Panc1 (cell line): ENCODE results near the gene KBTBD3. TPM values are rescaled to one million over a fixed set of nuclear protein-coding genes. Genes with fewer than 3 reads are reported as not detected.

Source experiments
- ATAC-seq: fragments of 200-7000 bp; cut with Tn5 transposase; 2 replicates; pipeline ENCODE4 v1.9.1; 2020; ENCODE audit warnings: mild to moderate bottlenecking, moderate library complexity
- BruUV-seq: library from RNA; stranded (reverse); fragments of 400-500 nt; replicated peaks from 2 replicates; lab custom pipeline; 2021; lab: Mats Ljungman, UMichigan
- CTCF ChIA-PET: fragments of 300-600 bp; sonication (Branson Sonifier 250); formaldehyde crosslinking; loops from one replicate; lab custom pipeline; 2022; ENCODE audit warnings: antibody characterized with exemption; lab: Charles Lee
- POLR2A ChIA-PET: fragments of 300-600 bp; sonication (Branson Sonifier 250); formaldehyde crosslinking; loops from one replicate; lab custom pipeline; 2022; ENCODE audit warnings: antibody characterized with exemption; lab: Charles Lee
- DNase-seq: peaks from one replicate; pipeline ENCODE4 v3.0.0-alpha.2; 2010; ENCODE audit warnings: low read depth, low spot score
- H3K27ac ChIP-seq: 2 replicates; pipeline ENCODE4 v1.5.1; 2011; ENCODE audit warnings: mild to moderate bottlenecking, low read length, inconsistent platforms
- H3K27me3 ChIP-seq: fragments of 200-500 bp; sonication (Bioruptor generic); 2 replicates; pipeline ENCODE4 v1.6.0; 2014; ENCODE audit warnings: low read length, inconsistent platforms; ENCODE audit not compliant: control insufficient read depth, insufficient read depth
- H3K36me3 ChIP-seq: fragments of 200-500 bp; sonication (Bioruptor generic); 2 replicates; pipeline ENCODE4 v1.5.1; 2014; ENCODE audit warnings: inconsistent platforms, mild to moderate bottlenecking, low read length, moderate library complexity; ENCODE audit not compliant: control insufficient read depth, insufficient read depth
- H3K4me1 ChIP-seq: 2 replicates; pipeline ENCODE4 v1.5.1; 2011; ENCODE audit warnings: inconsistent platforms, mild to moderate bottlenecking, low read length, moderate library complexity; ENCODE audit not compliant: control insufficient read depth, insufficient read depth
- H3K4me3 ChIP-seq, 2 experiments: 2 replicates each; pipeline ENCODE4 v1.5.1; 2011 to 2012; ENCODE audit warnings: low read depth in 2 of 2, low read length in 2 of 2, mild to moderate bottlenecking in 2 of 2, inconsistent platforms in 1 of 2, moderate library complexity in 1 of 2
- H3K9me3 ChIP-seq: fragments of 200-500 bp; sonication (Bioruptor generic); 2 replicates; pipeline ENCODE4 v1.5.1; 2014; ENCODE audit warnings: low read depth, mild to moderate bottlenecking, inconsistent platforms, low read length, moderate library complexity; ENCODE audit not compliant: control insufficient read depth, insufficient read depth
- POLR2AphosphoS5 ChIP-seq: IDR thresholded peaks from 2 replicates; pipeline ENCODE4 v1.6.1; 2012; ENCODE audit warnings: mild to moderate bottlenecking, low read depth, low read length, moderate library complexity
- REST ChIP-seq, 2 experiments: IDR thresholded peaks; 2 replicates each; pipeline ENCODE4 v1.6.1; 2011 to 2012; ENCODE audit warnings: low read depth in 2 of 2, control low read depth in 1 of 2, low read length in 1 of 2, mild to moderate bottlenecking in 1 of 2, moderate library complexity in 1 of 2; ENCODE audit not compliant: insufficient read depth in 1 of 2
- SIN3A ChIP-seq: IDR thresholded peaks from 2 replicates; pipeline ENCODE4 v1.6.1; 2012; ENCODE audit warnings: low read depth, mild to moderate bottlenecking, low read length, moderate library complexity, borderline replicate concordance; ENCODE audit not compliant: insufficient read depth
- TCF7L2 ChIP-seq: IDR thresholded peaks from 2 replicates; pipeline ENCODE4 v1.6.1; 2011; ENCODE audit warnings: mild to moderate bottlenecking, low read depth, low read length, inconsistent platforms
- in situ Hi-C: cut with HindIII; loops from 2 replicates; pipeline ENCODE4 v1.10.0; 2016; ENCODE audit warnings: low sequenced_read_pairs, low pct_unique_long_range_greater_than_20kb
- intact Hi-C: fragments of 100-400 bp; cut with micrococcal nuclease; formaldehyde crosslinking; loops from one replicate; pipeline ENCODE4 v1.10.0; 2022; ENCODE audit not compliant: unreplicated experiment
- total RNA-seq: library from RNA; stranded (reverse); gene quantifications from one replicate; pipeline ENCODE4 v1.2.1, GENCODE V29; 2021; ENCODE audit not compliant: unreplicated experiment
- TF ChIP-seq, protein P1 (sequence below): fragments of 450-650 bp; IDR thresholded peaks from 2 replicates; pipeline ENCODE4 v1.5.1; 2017; ENCODE audit warnings: mild to moderate bottlenecking

Gene KBTBD3
- total RNA-seq, 1 experiment from 2014 or later = 5.7 TPM

DNA sequence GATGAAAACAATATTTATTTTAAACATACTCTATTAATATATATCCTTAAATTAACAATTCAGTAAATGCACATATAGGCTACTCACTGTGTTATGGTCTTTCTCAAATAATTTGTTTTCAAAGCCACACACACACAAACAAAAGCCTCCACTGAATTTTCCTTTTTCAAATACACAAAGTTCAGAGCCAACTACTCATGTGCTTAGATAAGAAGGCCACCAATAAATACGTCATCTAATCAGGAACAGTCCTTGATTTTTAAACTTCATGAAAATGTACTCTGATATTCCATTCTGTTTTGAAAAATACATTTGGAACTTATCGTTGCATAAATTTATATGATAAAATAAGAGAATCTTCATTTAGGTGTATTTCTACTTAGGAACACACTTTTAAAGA is 26.0 kb downstream of the KBTBD3 start:
- Histone ChIP-seq H3K27me3 (no peaks in the 10 kb centered on the region; the same call in 1 of the 2 replicates), H3K9me3 (no peaks in the 10 kb centered on the region), H3K36me3 (no peaks in the 10 kb centered on the region), H3K4me1 (no peaks in the 10 kb centered on the region), H3K27ac (no peak overlapping the region), H3K4me3 (no peak overlapping the region)
- TF ChIP-seq TCF7L2 (no peak), SIN3A (no peak), REST (IDR thresholded peaks at IDR 0.05; ENCODE audit: insufficient read depth in 1 of 2, low read depth in 2 of 2, low read length in 1 of 2) (no peak)
- ATAC-seq (no peak), DNase-seq (no peak)
- in situ Hi-C loops = no loop called here
- ChIA-PET POLR2A (no interaction called here), CTCF (no interaction called here)
- no TSS peak for BruUV-seq
- intact Hi-C loops = no loop called here

GRCh38 chr11:106049727-106050476 is 27.2 kb downstream of the KBTBD3 start:
- DNase-seq = no peak
- POLR2A ChIA-PET = no interaction called here
- H3K4me3 ChIP-seq = no peak overlapping the region
- no peaks in the 10 kb centered on the region; the same call in 1 of the 2 replicates for H3K27me3 ChIP-seq
- no peak for ATAC-seq
- in situ Hi-C loops (no loop called here), intact Hi-C loops (no loop called here)
- no peaks in the 10 kb centered on the region for H3K36me3 ChIP-seq
- H3K9me3 ChIP-seq = no peaks in the 10 kb centered on the region
- CTCF ChIA-PET = no interaction called here
- TF ChIP-seq POLR2AphosphoS5 = no peak
- TF ChIP-seq SIN3A = no peak
- no peak for TF ChIP-seq REST (IDR thresholded peaks at IDR 0.05; ENCODE audit: insufficient read depth in 1 of 2, low read depth in 2 of 2, low read length in 1 of 2)
- TF ChIP-seq, protein P1, sequence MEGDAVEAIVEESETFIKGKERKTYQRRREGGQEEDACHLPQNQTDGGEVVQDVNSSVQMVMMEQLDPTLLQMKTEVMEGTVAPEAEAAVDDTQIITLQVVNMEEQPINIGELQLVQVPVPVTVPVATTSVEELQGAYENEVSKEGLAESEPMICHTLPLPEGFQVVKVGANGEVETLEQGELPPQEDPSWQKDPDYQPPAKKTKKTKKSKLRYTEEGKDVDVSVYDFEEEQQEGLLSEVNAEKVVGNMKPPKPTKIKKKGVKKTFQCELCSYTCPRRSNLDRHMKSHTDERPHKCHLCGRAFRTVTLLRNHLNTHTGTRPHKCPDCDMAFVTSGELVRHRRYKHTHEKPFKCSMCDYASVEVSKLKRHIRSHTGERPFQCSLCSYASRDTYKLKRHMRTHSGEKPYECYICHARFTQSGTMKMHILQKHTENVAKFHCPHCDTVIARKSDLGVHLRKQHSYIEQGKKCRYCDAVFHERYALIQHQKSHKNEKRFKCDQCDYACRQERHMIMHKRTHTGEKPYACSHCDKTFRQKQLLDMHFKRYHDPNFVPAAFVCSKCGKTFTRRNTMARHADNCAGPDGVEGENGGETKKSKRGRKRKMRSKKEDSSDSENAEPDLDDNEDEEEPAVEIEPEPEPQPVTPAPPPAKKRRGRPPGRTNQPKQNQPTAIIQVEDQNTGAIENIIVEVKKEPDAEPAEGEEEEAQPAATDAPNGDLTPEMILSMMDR = no peak
- TF ChIP-seq TCF7L2 = no peak
- no peaks in the 10 kb centered on the region for H3K4me1 ChIP-seq
- H3K27ac ChIP-seq = no peak overlapping the region
- BruUV-seq = no TSS peak
